ENCODE measurements around the gene ARMC9. TPM values are rescaled to one million over a fixed set of nuclear protein-coding genes. Genes with fewer than 3 reads are reported as not detected.
A peak's percentile ranks its signal among the peaks of the same experiment; 100 is the strongest.
"Not testable (repeated sequence)": the region's sequence is repeated elsewhere in the genome, so short reads cannot be mapped to it uniquely, and the experiment has no call there.

Gene ARMC9
- total RNA-seq: 11.8 TPM
- long read RNA-seq, transcript ARMC9-201 (21 exons, 2,300 nt): major isoform, 13 of 37 reads
- long read RNA-seq, partial matches to known transcripts: 2 of 37 reads
- long read RNA-seq, other reads (novel, unspliced or antisense): 22 of 37 reads

GRCh38 chr2:231198291-231199173 is at the start of gene ARMC9:
Gene ARMC9, plus strand, starts transcription at chr2:231198631. Its CDS starts 7,608 bp downstream, at chr2:231206239.
- peak; percentile 93 for DNase-seq (ENCODE audit: low spot score)

GRCh38 chr2:231152800-231153557 is 45.5 kb upstream of the ARMC9 start:
- DNase-seq (ENCODE audit: low spot score): no peak

- no peak for DNase-seq (ENCODE audit: low spot score)
Observed at GRCh38 chr2:231159306-231159705, 39.1 kb upstream of the ARMC9 start.

GRCh38 chr2:231160701-231161100 is 37.7 kb upstream of the ARMC9 start:
- no peak for DNase-seq (ENCODE audit: low spot score)

- no peak for DNase-seq (ENCODE audit: low spot score)
Observed at GRCh38 chr2:231161252-231161839, 37.1 kb upstream of the ARMC9 start.

GRCh38 chr2:231161877-231162329 is 36.5 kb upstream of the ARMC9 start:
- DNase-seq (ENCODE audit: low spot score): no peak

- DNase-seq (ENCODE audit: low spot score): no peak
Observed at GRCh38 chr2:231163011-231163410, 35.4 kb upstream of the ARMC9 start.

- no peak for DNase-seq (ENCODE audit: low spot score)
Observed at GRCh38 chr2:231163414-231164095, 34.9 kb upstream of the ARMC9 start.

GRCh38 chr2:231167745-231168459 is 30.5 kb upstream of the ARMC9 start:
- no peak for DNase-seq (ENCODE audit: low spot score)

- no peak for DNase-seq (ENCODE audit: low spot score)
Observed at GRCh38 chr2:231168460-231169139, 29.8 kb upstream of the ARMC9 start.

- DNase-seq (ENCODE audit: low spot score): no peak
Observed at GRCh38 chr2:231169488-231169887, 28.9 kb upstream of the ARMC9 start.

- DNase-seq (ENCODE audit: low spot score): no peak
Observed at GRCh38 chr2:231170055-231170454, 28.4 kb upstream of the ARMC9 start.

- DNase-seq (ENCODE audit: low spot score): no peak
Observed at GRCh38 chr2:231172025-231172424, 26.4 kb upstream of the ARMC9 start.

GRCh38 chr2:231174211-231174651 is 24.2 kb upstream of the ARMC9 start:
- no peak for DNase-seq (ENCODE audit: low spot score)

- DNase-seq (ENCODE audit: low spot score): no peak
Observed at GRCh38 chr2:231176066-231176465, 22.4 kb upstream of the ARMC9 start.

GRCh38 chr2:231177156-231178025 is 21.0 kb upstream of the ARMC9 start:
- no peak for DNase-seq (ENCODE audit: low spot score)

GRCh38 chr2:231178805-231179204 is 19.6 kb upstream of the ARMC9 start:
- DNase-seq (ENCODE audit: low spot score): not testable (repeated sequence)

- no peak for DNase-seq (ENCODE audit: low spot score)
Observed at GRCh38 chr2:231181860-231182512, 16.4 kb upstream of the ARMC9 start.
